Iris pigment epithelial cell (primary cell): ENCODE data around the gene MICU1.
"Not testable (repeated sequence)": the region's sequence is repeated elsewhere in the genome, so short reads cannot be mapped to it uniquely, and the experiment has no call there.

Experiments used
- DNase-seq: peaks from one replicate; pipeline ENCODE4 v3.0.0-alpha.2; 2011; ENCODE audit warnings: low read depth

Gene MICU1

DNA sequence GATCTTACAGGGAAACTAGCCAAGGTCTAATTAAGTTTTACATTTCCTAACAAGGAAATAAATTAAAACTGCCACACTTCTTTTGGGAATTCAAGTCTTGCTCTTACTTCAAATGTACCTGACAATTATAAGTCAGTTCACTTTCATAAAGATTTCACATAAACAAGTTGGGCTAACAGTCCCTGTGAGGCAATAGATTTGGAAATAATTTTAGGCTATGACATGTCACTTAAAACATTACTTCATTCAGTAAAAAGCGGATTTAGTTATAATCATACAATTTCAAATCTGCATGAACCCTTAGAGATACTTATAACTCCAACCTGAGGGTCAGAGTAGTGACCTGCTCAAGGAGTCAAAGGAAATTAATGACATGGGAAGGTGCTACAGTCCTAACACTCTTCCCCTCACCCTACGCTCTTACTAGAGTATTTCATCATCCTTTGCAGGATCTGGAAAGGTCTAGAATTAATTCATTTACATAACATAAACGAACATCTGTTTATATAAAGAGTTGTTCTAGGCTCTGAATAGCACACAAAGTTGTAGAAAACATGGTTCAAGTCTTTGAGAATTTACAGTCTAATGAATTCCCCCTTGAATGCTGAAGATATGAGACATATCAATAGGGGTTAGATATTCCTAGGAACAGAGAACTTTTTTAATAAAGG is 238.8 kb downstream of the MICU1 start:
- no peak for DNase-seq

GRCh38 chr10:72385724-72386123 is 240.2 kb downstream of the MICU1 start:
- DNase-seq, result no peak

- not testable (repeated sequence) for DNase-seq
Observed at GRCh38 chr10:72384982-72385381, 240.9 kb downstream of the MICU1 start.

DNA sequence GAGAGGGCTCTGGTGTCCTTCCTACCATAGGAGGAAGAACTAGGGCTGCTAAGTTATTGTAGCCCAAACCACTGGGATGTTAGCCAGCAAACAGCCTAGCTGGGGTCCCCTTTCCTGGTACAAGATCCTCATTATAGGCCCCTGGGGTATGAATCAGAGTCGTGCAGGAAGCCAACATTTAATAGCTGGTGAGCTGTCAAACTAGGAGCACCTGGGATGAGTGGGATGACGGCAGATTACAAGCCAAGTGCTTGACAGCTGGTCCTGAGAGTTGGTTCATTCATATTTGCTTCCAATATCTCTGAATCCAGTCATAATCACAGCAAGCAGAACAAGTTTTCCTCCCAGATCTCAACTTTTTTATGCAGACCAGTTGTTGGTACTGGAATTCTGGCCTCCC is 246.1 kb downstream of the MICU1 start:
- no peak for DNase-seq

GRCh38 chr10:72379062-72379461 is 246.8 kb downstream of the MICU1 start:
- DNase-seq, result peak; percentile 34

GRCh38 chr10:72375585-72375984 is 250.3 kb downstream of the MICU1 start:
- DNase-seq, result peak; percentile 24

DNA sequence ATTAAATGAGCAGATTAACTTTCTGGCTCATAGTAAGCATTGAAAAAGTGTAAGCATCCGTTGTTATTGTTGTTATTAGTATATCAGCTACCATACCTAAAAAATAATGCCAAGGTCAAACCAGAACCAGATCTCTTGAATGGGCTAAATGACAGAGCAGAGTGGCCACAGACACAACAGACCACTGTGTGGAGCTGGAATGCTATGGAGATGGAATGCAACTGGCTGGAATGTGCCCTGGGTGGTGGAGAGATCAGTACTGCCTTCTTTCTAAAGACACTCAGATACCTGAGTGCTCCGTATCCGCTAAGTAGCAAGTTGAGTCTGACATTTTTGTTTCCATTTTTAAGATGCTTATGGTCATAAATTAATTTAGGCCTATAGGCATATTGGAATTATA is 250.7 kb downstream of the MICU1 start:
- DNase-seq, result peak; percentile 28

GRCh38 chr10:72370201-72370722 is 255.6 kb downstream of the MICU1 start:
- DNase-seq, result no peak

GRCh38 chr10:72367301-72367960 is 258.4 kb downstream of the MICU1 start:
- DNase-seq, result peak; percentile 34

DNA sequence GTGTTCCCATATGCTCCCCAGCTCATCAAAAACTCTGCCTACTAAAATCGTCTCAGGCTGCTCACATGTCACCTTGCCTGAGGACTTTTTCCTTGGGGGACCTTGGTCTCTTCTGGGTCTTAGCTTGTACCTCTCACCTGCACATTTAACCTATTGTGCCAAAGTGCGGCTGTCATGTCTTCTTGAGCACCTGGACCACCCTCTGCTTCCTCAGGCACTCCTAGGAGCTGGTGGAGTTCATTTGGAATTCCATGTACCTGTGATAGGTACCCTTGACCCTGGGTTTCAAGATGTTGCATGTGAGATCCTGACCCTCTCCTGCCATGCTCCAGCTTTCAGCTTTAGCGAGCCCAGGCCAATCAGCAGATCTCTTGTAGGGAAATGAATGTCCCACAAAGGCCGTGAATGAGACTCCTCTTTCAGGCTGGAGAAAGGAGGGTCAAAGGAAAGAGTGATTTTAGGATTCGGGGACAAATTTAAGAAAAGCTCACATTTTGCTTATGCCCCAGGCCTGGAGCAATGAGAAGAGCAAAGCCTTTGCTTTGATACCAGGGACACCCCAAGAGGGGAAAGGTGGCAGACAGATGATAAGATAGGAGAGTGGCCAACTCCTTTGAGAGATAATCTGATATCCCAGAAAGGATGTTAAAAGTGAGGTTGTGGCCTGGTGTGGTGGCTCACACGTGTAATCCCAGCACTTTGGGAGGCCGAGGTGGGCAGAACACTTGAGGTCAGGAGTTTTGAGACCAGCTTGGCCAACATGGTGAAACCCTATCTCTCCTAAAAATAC is 260.6 kb downstream of the MICU1 start:
- no peak for DNase-seq

- DNase-seq, result peak; percentile 93
Observed at GRCh38 chr10:72364239-72364777, 261.6 kb downstream of the MICU1 start.

DNA sequence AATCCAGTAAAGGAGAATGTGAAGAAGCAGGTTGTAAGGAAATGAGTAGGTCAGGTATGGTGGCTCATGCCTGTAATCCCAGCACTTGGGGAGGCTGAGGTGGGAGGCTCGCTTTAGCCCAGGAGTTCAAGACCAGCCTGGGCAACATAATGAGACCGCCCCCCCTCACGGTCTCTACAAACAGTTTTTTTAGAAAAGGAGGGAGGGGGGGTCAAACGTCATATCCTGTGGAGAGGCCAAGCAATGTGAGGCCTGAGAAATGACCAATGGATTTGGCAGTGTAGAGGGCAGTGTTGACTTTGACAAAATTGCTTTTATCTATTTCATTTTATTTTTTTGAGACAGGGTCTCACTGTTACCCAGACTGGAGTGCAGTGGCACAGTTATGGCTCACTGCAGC is 268.9 kb downstream of the MICU1 start:
- DNase-seq, result no peak

DNA sequence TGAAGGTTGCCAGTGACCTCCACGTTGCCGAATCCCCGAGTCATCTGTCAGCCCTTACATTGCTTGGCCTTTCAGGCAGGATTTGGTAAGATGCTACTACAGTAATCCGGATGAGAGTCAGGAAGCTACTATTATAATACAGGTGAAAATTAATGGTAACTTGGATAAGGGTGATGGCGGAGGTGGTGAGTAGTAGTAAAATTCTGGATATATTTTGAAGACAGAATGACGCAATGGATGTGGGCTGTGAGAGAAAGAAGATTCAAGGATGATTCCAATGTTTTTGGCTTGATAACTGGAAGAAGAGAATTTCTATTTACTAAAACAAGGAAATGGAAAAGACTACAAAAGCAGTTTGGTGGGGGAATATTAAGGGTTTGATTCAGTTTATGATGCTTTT is 269.8 kb downstream of the MICU1 start:
- no peak for DNase-seq

GRCh38 chr10:72355214-72355555 is 270.7 kb downstream of the MICU1 start:
- no peak for DNase-seq

GRCh38 chr10:72354356-72355213 is 271.3 kb downstream of the MICU1 start, which contains the start of gene DNAJB12:
Gene DNAJB12, minus strand, starts transcription at chr10:72354919. Its CDS starts 22 bp downstream, at chr10:72354897.
- peak; percentile 97 for DNase-seq

DNA sequence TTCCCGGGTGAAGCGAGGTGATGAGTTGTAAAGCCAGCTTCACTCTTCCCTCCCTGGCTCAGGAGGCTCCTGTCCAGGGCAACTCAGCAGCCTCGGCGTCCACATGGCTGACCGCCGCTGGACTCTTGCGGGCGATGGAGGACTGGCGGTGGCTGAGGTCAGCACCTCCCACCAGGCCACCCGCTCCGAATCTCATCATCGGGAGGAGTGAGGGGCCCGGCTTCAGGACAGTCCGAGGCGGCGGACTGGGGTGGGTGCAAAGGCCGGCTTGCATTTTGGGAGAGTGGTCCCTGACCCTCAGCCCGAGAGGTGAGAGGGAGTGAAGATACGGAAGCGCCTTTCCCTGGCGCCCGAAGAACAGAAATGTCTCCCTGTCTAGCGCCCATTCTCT is 271.9 kb downstream of the MICU1 start:
- peak; percentile 51 for DNase-seq

GRCh38 chr10:72353028-72353964 is 272.6 kb downstream of the MICU1 start:
- DNase-seq, result peak; percentile 63

DNA sequence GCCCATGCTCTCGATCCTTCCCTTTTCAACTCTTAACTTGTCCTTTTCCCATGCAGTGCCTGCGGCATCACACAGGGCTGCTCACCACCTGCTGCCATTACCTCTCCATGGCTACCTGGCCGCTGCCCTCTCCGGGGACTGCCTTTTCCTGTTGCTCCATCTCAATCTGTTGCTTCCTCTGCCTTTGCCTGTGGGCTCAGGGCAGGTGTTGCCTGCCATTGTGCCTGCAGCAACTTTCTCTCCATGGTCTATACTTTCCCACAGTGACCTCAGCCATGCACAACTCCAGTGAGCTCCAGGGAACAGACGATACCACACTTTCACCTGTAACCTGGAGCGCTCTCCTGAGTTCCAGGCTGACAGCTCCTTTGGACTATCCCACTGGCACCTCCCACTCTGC is 274.4 kb downstream of the MICU1 start:
- DNase-seq, result no peak

GRCh38 chr10:72349438-72349837 is 276.4 kb downstream of the MICU1 start:
- no peak for DNase-seq

- no peak for DNase-seq
Observed at GRCh38 chr10:72348282-72348681, 277.6 kb downstream of the MICU1 start.
